HS-5 (cell line): ENCODE data around the gene LTBP2.

Experiments used
- DNase-seq: peaks from one replicate; pipeline ENCODE4 v3.0.0-alpha.2; 2012; ENCODE audit warnings: low read depth

Gene LTBP2

DNA sequence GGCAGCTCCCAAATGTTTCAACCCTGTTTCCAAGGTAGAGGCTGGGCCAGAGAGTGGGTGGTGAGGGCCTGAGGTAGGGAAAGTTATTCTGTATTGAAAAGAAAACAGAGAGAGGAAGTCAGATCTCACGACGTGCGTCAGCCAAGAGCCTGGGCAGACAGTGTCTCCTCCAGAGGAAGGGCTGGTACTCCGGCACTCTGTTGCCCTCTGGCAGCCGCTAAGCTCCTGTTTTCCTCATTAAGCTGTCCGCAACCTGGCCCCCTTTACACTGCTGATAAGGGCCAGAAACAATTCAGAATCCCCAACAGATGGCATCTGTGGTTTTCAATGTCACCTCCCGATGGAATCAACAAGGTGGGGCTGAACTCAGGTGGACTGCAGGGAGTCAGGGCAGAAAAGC, 26.0 kb upstream of the LTBP2 start:
- DNase-seq: no peak

DNA sequence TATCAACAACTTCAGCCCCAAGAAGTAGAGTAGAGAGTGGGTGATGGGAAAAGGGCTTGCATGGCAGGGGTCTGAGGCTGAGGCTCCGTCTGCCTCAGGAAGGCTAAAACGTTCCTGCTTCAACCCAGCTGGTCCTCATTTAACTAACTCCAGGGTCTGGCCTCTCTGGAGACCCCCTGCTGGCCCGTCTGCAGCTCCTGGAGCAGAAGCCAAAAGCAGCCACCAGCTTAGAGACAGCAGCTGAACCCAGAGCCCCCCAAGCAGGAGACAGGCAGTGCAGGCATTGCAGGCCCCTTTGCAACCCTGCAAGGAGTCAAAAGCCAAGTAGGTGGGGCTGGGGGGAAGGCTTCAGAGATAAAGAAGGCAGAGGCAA, 25.1 kb upstream of the LTBP2 start:
- DNase-seq: no peak

DNA sequence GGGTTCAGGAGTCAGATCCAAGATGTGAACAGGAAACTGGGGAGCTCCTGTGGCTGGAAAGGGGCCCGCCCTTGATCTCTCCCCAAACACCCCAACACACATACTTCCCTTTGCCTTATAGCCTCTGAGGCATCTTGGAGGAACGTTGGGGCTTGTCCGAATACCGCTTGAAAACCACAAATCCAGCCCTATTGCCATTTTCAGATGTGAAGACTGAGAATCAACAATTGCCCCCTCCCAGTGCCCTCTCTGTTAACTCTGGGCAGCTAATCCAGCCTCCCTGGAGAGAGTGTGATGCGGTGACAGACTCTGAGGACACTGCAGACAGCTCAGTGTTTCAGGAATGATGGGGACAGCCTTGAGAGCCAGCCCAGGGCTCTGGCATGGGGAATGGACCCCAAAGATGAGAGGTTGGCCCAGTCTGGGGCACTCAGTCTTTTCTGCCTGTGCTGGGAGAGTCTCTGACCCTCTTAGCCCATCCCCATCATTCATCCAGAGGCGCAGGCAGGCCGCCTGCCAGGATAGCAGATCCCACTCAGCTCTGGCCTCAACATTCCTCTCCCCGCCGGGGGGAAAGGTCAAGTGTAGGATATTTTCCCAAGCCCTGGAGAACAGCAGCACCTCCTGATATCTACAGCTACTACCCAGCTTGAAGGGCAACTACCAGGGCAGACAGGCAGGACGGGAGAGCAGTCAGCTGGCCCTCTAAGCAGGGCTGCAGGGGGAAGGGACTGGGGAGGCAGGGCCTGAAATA, 24.6 kb upstream of the LTBP2 start:
- no peak for DNase-seq

DNA sequence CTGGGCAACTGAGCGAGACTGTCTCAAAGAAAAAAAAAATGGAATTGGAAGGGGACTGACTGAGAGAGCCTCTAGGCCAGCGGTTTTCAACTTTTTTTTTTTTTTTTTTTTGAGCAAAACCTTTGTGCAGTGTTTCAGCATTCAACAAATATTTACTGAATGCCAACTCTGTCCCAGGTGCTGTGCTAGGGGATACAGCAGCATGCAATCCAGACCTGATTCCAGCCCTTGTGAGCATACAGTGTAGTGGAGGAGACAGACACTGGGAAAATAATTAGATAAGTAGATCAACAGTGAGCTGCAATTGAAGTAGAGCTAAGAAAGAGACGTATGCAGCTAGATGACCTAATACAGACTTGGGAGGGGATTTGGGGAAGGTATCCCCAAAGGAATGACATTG, 23.8 kb upstream of the LTBP2 start:
- DNase-seq: no peak

DNA sequence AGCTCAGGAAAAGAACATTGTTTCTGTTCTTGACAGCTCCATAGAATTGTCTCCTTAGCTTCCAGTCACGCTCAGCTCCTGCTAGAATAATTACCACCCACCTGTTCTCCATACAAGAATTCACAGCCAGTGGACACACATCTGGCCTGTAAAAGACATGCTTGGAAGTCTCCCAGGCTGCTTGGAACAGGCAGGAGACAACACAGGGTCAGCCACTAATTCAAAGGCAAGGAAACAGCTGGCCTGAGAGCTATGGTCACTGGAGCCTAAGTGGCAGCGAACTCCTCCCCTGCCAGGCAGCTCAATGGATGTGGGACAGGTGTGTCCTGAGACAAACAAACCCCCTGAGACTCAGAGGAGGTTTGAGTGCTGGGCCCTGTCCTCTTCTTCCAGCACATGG, 22.9 kb upstream of the LTBP2 start:
- DNase-seq: no peak

DNA sequence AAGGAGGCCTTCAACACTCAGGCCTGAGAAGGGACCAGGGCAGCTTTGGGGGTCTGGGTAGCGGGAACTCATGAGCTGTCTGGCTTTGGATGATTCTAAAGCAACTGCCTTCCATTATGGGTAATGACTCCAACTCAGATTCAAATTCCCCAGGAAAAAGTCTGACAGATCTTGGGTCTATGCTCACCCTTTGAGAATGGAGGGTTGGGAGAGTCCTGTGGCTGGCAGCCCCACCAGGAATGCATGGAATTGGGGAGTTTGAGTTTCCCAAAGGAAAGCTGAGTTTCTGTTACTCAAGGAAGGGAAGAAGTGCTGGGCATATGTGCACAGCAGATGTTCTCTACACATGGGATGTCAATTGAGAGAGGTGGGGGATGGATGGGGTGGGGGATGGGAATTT, 22.4 kb upstream of the LTBP2 start:
- DNase-seq: no peak

DNA sequence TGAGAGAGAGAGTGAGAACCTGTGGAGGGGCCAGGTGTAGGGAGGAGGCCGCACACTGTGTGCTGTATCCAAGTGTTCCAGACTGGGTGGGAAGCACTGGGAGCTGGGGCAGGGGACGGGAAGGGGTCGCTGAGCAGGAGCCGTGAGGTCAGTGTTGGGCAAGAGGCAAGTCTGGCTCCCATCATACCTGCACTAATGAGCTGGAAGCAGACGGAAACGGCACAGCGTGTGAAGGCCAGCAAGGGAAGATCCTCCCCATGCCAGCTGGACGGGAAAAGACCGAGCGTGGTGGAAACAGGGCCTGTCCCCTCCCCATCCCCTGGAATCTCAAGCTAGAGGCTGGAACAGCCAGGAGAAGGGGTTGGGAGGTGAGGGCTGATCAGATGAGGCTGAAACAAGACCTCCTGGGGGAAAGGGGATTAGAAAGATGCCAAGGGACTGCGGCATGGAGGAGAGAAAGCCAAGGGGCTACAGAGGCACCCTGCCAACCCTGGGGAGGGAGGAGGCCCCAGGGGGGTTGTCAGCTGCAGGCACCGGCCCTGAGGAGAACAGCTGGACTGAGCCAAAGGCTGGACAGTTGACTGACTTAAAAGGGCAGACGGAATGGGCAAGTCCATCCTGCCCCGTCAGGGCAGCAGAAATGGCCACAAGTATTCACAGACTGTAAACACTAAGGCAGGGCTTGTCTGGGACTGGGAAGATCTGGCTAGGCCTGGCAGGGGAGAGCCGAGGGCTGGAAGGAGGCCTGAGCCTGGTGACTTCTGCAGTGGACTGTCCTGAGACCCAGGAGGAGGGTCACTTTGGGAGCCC, 19.0 kb upstream of the LTBP2 start:
- DNase-seq: no peak

DNA sequence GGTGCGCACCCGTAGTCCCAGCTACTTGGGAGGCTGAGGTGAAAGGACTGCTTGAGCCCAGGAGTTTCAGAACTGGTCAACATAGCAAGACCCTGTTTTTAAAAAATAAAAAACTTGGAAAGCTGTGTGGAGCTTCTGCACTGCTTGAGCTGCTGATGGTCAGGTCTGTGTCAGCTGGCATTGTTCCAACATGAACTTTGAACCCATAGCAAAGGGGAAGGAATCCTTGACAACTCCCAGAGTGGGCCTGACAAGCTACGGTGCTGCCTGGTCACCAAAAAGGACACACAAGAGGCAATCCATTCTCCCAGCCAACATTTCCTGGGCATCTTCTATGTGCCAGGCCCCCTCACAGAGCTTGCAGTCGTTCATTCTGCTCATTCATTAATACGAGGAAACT, 16.4 kb upstream of the LTBP2 start:
- no peak for DNase-seq

DNA sequence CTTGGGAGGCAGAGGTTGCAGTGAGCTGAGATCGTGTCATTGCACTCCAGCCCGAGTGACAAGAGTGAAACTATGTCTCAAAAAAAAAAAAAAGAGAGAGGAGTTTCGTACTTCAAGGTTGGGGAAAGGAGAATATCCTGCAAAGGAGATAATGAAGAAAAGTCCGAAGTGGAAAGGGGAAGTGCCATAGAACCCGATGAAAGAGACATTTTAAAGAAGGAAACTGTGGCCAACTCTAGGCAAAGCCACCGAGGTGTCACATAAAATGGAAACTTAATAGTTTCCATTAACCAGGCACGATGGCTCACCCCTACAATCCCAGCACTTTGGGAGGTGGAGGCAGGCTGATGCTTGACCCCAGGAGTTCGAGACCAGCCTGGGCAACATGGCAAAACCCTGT, 15.0 kb upstream of the LTBP2 start:
- no peak for DNase-seq

DNA sequence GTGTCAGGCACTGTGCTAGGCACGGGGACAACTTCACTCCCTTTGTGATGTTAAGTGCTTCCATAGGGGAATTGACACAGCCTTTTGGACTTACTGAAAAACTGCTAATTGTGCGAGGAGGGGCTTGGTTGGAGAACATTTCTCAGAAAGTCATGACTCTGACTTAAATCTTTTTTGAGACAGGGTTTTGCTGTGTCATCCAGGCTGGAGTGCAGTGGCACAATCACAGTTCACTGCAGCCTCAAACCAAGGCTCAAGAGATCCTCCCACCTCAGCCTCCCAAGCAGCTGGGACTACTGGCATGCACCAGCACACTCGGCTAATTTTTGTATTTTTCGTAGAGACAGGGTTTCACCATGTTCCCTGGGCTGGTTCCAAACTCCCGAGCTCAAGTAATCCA, 10.2 kb upstream of the LTBP2 start:
- DNase-seq: no peak

DNA sequence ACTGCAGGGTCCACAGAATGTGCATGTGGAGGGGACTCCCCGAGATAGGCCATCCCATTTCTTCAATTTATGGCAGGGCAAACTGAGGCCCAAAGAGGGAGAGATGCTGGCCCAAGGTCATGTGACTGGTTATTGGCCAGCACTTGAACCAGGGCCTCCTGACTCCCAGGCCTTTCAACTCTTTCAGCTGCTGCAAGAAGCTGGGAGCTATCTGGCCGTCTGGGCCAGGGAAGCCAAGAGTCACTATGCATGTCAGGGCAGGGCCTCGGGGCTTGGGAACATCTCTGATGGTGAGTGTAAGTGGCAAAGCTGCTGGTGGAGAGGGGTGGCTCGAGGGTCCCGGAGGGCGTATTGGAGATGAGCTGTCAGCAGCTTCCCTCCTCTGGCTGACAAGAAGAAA, 9.5 kb upstream of the LTBP2 start:
- no peak for DNase-seq

DNA sequence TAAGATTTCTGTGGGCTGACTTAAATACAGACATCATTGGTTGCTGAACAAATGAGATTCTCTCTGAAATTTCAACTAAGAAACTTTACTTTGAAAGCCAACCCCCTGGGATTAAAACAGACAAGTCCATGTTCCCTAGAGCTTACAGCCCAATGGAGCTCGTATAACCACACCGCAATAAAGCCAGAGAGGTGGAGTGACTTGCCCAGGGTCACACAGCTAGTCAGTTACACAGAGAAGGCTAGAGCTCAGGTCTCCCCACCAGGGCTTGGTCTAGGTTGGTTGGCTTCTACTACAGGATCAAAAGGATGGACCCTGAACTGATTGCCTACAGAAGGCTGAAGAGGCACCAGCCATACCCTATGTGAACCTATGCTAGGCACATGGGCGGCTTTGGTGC, 8.9 kb upstream of the LTBP2 start:
- no peak for DNase-seq

DNA sequence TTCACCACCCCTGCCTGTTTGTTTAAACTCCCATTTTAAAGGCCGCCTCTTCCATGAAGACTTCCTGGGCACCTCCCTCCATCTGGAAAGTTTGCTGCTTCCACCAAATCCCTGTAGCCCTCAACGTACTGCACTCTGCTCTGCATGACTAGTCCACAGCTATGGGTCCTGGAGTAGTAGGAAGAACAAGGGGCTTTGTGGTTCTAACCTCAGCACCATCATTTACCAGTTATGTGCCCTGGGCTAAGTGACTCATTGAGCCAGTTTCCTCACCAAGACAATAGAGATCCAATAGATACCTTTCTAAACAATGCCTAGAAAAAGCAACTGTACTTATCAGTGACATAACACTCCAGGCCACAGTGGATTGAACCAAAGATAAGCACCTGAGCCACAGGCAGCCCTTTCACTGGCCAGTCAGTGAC, 8.5 kb upstream of the LTBP2 start:
- DNase-seq: peak; percentile 91

DNA sequence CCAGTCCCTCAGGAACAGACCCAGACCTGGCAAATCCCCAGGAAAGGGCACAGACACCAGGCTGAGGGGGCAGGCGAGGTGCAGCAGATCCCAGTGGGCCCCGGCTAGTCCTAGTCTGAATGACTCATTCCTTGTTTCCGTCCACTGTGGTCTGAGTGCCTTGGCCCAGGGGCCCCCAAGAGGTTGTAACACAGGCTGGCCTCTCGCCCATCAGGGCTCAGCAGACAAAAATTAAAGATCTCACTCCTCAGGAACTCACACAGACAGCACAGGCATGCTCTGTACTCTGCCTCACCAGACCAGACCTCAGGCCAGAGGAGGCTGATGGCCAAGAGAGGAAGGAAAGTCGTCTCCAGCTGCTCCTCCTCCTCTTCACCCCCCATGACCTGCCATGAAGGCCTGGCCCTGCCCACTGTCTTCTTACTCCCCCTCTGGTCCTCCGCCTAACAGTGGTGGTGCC, 7.7 kb upstream of the LTBP2 start:
- DNase-seq: peak; percentile 95

DNA sequence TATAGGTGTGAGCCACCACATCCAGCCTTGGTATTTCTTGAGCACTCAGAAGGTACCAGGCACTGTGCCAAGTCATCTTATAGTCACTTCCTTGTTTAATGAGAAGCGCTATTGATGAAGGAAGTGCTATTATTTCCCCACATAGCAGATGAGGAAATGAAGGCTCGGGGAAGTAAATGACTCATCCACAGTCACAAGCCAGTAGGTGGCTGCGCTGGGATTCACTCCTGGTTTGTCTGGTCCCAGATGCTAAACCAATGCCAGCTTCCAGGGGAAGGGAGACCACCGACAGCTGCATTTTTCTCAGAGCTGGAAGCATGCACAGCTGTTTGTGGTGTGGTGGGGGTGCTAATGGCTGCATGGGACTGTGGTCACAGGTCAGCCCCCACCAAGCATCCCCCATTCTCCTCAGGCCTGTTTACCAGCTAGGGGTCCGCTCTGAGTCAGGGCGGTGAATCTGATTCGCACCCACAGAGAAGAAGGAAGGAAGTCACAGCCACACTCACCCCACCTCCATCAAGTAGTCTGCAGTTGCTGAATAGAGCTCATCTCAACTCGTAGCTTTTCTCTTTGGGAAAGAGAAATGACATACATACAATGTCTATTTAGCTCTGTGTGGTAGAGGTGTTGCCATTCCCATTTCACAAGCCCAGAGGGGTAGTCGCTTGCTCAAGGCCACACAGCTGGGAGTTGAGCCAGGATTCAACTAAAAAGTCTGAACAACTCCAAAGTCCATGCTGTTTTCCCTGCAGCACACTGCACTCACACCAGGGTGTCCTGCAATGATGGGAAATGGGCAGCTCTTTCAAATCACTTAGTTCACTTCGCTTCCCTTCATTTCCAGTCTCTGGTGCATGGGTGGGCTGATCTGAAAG, 6.3 kb upstream of the LTBP2 start:
- peak; percentile 59 for DNase-seq

DNA sequence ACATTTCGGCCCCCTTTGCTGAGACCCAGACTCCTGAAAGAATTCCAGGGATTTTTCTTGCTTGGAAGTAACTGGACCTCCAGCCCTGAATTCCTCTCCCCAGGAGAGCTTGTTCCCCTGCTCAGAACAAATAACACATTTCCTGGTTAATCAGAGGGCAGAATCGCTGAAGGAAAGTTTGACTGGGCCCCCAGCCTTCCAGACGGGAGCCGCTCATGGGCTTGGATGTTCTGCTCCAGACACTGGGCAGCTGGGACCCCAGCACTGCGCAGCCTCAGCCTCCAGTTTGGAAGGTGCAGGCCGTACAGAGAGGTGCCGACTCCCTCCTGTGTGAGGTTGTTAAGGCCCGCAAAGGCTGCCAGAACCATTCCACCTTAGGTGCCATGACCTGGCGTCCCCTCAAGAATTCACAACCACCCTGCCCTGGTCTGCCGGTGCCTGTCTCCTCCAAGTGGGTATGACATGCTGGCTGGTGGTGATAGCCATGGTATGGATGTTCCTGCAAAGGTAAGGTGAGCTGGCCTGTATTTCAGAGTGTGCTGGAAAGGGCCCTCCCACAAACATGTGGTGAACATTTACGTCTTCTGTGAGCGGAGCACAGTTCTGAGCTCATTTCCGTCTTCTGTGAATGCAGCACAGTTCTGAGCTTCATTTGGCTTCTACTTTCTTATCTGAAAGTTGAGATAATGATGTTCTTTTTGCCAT, 5.1 kb upstream of the LTBP2 start:
- no peak for DNase-seq

DNA sequence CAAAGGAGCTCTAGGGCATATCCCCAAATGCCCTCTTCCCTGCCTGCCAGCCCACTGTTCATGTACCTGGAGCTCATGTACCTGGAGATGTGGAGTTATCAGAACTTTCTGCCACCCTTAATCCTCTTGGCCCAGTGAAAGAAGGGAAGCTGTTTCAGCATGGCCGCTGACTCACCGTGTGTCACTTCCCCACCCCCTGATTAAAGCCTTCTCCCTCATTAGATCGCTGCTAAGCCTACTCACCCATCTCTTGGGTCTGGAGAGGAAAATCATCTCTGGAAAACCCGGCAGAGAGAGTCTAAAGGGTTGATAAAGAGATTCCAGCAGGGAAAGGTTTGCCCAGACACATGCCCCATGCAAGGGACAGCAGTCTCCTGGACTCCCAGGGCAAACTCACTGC, 4.5 kb upstream of the LTBP2 start:
- DNase-seq: peak; percentile 80

DNA sequence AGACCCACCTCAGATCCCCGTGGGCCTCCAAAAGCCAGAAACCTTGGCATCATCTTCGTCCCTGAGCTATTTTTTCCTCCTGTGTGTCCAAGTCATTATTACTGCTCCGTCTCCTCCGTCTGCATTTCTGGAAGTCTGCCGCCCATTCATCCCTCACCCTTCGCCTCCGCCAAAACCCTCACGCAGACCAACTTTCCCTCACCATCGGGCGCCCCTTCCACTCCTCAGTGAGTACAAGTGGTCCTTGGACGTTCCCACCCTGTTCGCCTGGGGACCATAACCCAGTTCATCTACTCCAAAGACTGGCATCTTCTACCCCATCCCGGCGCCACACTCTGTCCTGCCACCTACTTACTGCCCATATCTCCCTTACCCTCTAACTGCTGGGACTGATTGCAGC, 3.7 kb upstream of the LTBP2 start:
- no peak for DNase-seq

DNA sequence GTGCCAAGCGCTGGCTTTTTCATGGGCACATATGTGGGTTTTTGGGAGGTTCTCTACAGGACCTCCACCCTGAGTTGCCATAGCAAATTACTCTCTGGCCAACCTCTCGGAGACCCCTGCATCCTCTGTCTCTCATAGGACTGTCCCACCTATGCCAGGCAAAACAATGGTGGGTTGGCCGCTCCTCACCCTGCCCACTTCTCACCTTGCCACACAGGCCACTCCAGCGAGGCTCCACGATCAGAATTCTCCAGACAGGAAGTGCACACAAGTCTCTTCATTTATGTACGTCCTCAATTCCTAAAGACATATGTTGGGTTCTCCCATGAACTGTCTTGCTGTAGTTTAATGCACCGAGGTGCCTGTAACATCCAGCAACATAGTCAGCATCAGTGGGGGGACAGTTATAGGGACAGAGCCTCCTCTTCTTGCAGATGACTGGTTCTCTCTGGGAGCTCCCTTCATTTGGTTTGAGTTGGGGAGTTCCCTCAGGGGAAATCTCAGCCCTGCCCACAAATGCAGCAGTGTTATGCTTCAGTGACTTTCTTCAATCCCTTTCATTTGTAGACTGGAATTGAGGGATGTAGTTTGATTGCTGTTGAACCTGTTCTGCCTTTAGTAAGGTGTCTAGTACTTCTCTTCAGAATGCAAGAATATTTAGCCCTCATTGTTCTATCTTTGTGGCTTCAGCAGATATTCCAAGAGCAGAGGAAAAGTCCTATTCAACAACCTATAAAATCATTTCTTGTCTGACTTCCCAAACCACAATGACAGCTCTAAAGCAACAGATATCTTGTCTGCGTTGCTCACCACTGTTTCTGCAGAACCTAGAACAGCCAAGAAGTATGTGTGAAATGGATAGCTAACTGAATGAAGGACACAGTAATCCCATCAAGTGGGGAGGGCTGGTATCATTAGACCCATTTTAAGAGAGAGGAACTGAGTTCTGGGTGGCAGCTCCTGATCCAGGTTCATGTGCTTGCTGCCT, 2.8 kb upstream of the LTBP2 start:
- DNase-seq: no peak

DNA sequence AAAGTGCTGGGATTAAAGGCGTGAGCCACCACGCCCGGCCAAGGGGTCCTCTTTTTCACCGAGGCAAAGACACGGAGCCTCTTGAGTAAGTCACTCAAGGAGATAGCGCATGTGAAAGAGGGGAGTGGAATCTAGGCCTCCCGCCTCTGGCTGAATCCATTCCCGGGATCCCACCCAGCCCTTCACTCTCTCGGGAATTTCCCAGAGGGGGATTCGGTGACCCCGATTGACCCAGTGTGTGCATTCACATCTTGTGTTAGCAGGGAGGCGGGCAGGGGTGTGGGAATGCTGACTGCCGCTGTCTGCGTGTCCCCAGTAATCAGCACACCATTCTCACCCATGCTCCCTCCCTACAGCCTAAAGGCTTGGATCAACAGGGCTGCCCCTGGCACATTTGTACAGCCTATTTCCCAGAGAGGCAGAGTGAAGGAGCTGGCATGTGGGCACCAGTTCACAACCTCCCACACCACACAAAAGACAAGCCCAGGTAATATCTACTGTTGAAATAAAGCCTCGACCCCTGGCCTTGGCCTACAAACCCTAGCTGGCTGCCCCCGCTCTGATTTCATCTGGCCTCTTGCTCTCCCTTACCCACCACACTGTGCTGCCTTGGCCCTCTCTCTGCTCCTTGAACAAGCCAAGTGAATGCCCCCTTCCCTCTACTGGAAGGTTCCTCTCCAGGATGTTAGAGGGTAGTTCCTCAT, 1.3 kb upstream of the LTBP2 start:
- DNase-seq: no peak
